RWPE2 (cell line): ENCODE data around the gene EIF2S3.
A peak's percentile ranks its signal among the peaks of the same experiment; 100 is the strongest.

Experiments
- ATAC-seq: fragments of 200-7000 bp; cut with Tn5 transposase; 3 replicates; pipeline ENCODE4 v1.9.1; 2021; ENCODE audit warnings: low read depth
- DNase-seq: peaks from one replicate; pipeline ENCODE4 v3.0.0-alpha.2; 2020; ENCODE audit warnings: low spot score
- H3K27ac ChIP-seq: fragments of 450-650 bp; 2 replicates; pipeline ENCODE4 v1.5.1; 2017; ENCODE audit warnings: mild to moderate bottlenecking; ENCODE audit not compliant: poor library complexity, severe bottlenecking
- H3K27me3 ChIP-seq: fragments of 250-450 bp; sonication (Bioruptor Pico); 2 replicates; pipeline ENCODE4 v1.5.1; 2021; ENCODE audit warnings: mild to moderate bottlenecking, moderate library complexity; ENCODE audit not compliant: insufficient read depth, poor library complexity, severe bottlenecking
- H3K36me3 ChIP-seq: fragments of 250-450 bp; sonication (Bioruptor Pico); 2 replicates; pipeline ENCODE4 v1.5.1; 2020; ENCODE audit warnings: low read depth, mild to moderate bottlenecking, moderate library complexity
- H3K4me1 ChIP-seq: fragments of 250-450 bp; sonication (Bioruptor Pico); 2 replicates; pipeline ENCODE4 v1.5.1; 2021; ENCODE audit warnings: mild to moderate bottlenecking, moderate library complexity; ENCODE audit not compliant: insufficient read depth, poor library complexity, severe bottlenecking
- H3K4me3 ChIP-seq: fragments of 250-450 bp; sonication (Bioruptor Pico); 2 replicates; pipeline ENCODE4 v1.5.1; 2021; ENCODE audit warnings: mild to moderate bottlenecking, moderate library complexity; ENCODE audit not compliant: severe bottlenecking
- H3K9me3 ChIP-seq: fragments of 250-450 bp; sonication (Bioruptor Pico); 2 replicates; pipeline ENCODE4 v1.5.1; 2021; ENCODE audit warnings: mild to moderate bottlenecking, moderate library complexity; ENCODE audit not compliant: severe bottlenecking
- CTCF ChIP-seq: fragments of 450-650 bp; IDR thresholded peaks from one replicate; pipeline ENCODE4 v1.5.1; 2017; ENCODE audit warnings: mild to moderate bottlenecking, moderate library complexity; ENCODE audit not compliant: poor library complexity, severe bottlenecking

The EIF2S3 gene

GRCh38 chrX:24054182-24055042, at the start of gene EIF2S3:
TSS of gene EIF2S3 (plus strand) at chrX:24054956. CDS start at chrX:24054969, 13 bp downstream.
- Histone ChIP-seq H3K27me3 (no peaks in the 10 kb centered on the region), H3K36me3 (peaks cover 9% of the 10 kb centered on the region), H3K9me3 (no peaks in the 10 kb centered on the region), H3K27ac (no peak within 1 kb of the TSS), H3K4me1 (no peaks in the 10 kb centered on the region), H3K4me3 (no peak within 1 kb of the TSS)
- peak; percentile 80 for TF ChIP-seq CTCF
- ATAC-seq (peak; percentile 87), DNase-seq (peak; percentile 83)

- H3K9me3 ChIP-seq, result no peaks in the 10 kb centered on the region
- H3K4me3 ChIP-seq, result no peak overlapping the region
- no peaks in the 10 kb centered on the region for H3K27me3 ChIP-seq
- no peak for ATAC-seq
- no peaks in the 10 kb centered on the region for H3K4me1 ChIP-seq
- H3K27ac ChIP-seq, result no peak overlapping the region
- no peak for TF ChIP-seq CTCF
- no peak for DNase-seq
- H3K36me3 ChIP-seq, result no peaks in the 10 kb centered on the region
Measured at GRCh38 chrX:24005028-24005427, 49.7 kb upstream of the EIF2S3 start.

- H3K9me3 ChIP-seq, result no peaks in the 10 kb centered on the region
- no peak for TF ChIP-seq CTCF
- H3K36me3 ChIP-seq, result no peaks in the 10 kb centered on the region
- DNase-seq (no peak), ATAC-seq (no peak)
- no peaks in the 10 kb centered on the region for H3K27me3 ChIP-seq
- no peak overlapping the region for H3K27ac ChIP-seq
- H3K4me3 ChIP-seq, result no peak overlapping the region
- H3K4me1 ChIP-seq, result no peaks in the 10 kb centered on the region
Measured at GRCh38 chrX:24005867-24006266, 48.9 kb upstream of the EIF2S3 start.

GRCh38 chrX:24012266-24012665, 42.5 kb upstream of the EIF2S3 start:
- Histone ChIP-seq H3K4me1 (no peaks in the 10 kb centered on the region), H3K9me3 (no peaks in the 10 kb centered on the region), H3K4me3 (no peak overlapping the region), H3K27ac (no peak overlapping the region), H3K36me3 (no peaks in the 10 kb centered on the region), H3K27me3 (no peaks in the 10 kb centered on the region)
- no peak for TF ChIP-seq CTCF
- ATAC-seq (no peak), DNase-seq (no peak)

- Histone ChIP-seq H3K27ac (no peak overlapping the region), H3K27me3 (no peaks in the 10 kb centered on the region), H3K9me3 (no peaks in the 10 kb centered on the region), H3K36me3 (no peaks in the 10 kb centered on the region), H3K4me3 (no peak overlapping the region), H3K4me1 (no peaks in the 10 kb centered on the region)
- ATAC-seq (no peak), DNase-seq (no peak)
- no peak for TF ChIP-seq CTCF
Measured at GRCh38 chrX:24014388-24015018, 40.3 kb upstream of the EIF2S3 start.
